GM08714 (cell line): ENCODE data around the gene CNST.

Experiments
- H3K4me3 ChIP-seq: fragments of 200-500 bp; sonication (Bioruptor generic); 2 replicates; pipeline ENCODE4 v1.5.1; 2014; ENCODE audit warnings: mild to moderate bottlenecking, low read length, inconsistent platforms
- ZNF274 ChIP-seq: IDR thresholded peaks from 2 replicates; pipeline ENCODE4 v1.6.1; 2012; ENCODE audit warnings: mild to moderate bottlenecking, low read depth, low read length

Gene CNST, protein sequence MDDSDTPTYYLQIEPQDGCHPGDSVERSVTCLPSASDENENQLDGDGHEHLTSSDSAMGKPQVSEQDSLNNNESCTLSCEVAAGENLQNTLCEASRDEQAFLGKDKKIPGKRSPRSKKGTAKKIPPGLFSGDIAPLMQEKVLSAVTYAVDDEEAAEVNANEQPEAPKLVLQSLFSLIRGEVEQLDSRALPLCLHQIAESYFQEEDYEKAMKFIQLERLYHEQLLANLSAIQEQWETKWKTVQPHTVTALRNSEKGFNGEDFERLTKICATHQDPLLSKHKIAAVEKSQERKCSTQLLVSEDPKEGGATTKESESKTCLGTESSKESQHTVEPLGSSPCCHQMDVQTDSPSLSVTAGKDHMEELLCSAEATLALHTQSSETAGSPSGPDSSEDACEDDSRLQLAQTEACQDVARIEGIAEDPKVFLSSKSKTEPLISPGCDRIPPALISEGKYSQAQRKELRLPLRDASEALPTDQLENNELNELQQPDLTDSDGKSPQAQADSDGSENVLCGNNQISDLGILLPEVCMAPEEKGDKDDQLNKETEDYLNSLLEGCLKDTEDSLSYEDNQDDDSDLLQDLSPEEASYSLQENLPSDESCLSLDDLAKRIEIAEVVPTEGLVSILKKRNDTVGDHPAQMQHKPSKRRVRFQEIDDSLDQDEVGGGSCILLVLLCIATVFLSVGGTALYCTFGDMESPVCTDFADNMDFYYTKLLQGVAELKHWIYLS

DNA sequence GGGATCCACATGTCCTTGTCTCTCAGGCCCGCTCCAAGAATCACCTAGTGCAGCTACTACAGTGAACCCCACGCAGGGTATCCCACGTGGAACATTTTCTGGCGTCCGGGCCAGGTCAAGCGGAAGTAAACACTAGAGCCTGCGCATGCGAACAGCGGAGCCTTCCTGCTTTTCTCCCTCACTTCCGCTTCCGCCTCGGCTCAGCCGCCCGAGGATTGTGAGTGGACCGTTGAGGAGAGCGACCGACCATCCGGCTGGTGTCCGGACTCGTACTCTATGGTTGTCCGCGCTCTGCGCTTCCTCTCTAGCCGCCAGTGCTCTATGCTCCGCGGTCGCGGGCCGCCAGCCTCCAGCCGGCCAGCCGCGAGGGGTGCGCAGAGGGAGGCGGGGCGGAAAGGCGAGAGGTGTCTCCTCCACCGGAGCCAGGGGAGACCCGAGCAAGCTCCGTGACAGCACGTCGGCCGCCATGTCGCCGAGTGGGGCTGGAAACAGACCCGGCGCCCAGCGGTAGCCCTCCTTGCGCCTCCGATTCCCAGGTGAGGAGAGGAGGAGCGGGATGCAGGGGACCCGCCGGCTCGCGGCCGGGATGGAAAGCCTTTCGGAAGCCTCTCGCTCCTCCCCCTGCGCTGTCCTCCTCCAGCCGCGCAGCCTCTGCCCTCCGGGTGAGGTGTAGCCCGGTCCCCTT, at the start of gene CNST, which contains the start of gene TFB2M:
Gene CNST (plus strand): TSS at position 329 of the 685 bp plus-strand sequence. CDS start 25,107 bp downstream, outside the sequence.
Gene TFB2M (minus strand): TSS at position 134 of the 685 bp plus-strand sequence. CDS start 123 bp downstream, at position 11.
- no peak for TF ChIP-seq ZNF274
- H3K4me3 ChIP-seq: peak within 1 kb of the TSS; percentile 97

DNA sequence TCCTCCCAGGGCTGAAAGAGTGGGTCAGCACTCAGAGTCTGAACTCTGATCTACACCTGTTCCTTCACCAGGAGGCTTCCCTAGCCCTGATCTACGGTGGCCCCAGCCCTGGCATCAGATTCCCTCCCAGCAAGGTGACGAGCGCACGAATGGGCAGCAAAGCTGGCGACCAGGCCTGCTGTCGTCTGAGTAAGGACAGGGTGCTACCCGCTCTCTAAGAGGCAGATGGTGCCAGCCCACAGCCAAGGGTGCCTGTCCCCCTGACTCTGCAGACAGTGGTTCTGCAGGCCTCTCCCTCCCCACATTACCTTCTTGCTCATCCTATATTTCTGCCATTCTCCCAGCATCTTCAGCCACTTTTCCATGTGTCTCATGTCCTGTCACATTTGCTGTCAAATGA, 48.9 kb upstream of the CNST start:
- no peak overlapping the region for H3K4me3 ChIP-seq
- TF ChIP-seq ZNF274: no peak

DNA sequence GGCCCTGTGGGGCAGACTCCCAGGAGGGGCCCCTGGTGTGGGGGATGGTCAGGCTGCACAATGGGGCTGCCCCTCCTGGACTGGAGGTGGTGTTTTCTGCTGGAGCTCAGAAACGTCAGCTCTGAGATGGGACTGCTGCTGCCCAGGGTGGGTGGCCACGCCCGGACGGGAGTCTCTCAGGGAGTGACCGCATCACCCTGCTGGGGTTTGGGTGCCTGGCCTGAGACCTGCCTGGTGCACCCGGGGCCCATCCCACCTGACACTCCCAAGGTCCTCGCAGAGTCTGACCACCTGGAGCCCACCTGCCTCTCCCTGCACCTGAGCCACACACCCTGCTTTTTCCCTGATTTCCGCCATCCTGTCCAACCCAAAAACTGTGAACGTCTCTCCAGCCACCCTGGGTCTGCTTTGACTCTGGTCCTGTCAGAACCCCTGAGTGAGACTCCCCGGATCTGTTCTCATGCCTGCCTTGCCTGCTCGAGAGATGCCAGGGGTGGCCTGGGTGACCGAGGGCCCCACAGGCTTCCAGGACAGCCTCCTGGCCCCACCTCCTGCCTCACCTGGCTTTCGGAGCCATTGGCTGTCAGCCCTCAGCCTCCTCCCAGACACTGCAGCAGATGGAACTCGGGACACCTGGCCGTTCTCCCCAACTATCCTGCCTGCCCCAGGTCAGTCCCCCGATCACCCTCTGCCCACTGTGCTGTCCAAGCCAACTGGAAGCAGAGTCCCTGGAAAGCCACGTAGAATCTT, 47.6 kb upstream of the CNST start:
- TF ChIP-seq ZNF274: no peak
- H3K4me3 ChIP-seq: no peak overlapping the region

DNA sequence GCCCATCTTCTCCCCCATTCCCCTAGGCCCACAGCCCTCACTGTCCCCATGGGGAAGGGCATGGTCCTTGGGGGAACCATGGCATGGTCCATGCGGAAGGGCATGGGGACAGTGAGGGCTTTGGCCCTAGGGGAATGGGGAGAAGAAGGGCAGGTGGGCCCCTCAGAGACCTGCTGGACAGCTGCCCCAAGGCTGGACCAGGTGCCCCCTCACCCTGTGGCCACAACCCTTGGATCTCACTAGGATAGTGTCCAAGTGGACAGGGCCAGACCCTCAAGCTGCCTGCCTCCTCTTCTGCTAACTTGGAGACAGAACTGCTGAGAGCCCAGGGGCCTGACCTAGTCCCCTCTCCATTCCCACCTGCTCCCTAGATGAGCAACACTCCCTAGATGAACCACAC, 46.7 kb upstream of the CNST start:
- H3K4me3 ChIP-seq: no peak overlapping the region
- no peak for TF ChIP-seq ZNF274

DNA sequence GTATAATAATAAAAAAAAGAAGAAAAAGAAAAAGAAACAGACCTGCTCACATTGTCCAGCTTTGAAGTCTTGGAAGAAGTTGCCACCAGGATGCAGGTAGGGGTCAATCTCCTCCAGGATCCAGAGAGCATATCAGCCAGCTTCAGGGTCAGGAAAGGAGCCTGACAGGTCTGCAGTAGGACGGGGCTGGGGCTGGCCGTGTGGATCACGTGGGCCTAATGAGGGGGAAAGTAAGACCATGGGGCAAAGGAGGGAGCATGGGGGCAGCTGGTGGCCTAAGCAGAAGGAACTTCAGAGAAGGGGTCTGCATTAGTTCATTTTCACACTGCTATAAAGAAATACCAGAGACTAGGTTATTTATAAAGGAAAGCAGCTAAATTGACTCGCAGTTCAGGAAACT, 39.9 kb upstream of the CNST start:
- H3K4me3 ChIP-seq: no peak overlapping the region
- no peak for TF ChIP-seq ZNF274

DNA sequence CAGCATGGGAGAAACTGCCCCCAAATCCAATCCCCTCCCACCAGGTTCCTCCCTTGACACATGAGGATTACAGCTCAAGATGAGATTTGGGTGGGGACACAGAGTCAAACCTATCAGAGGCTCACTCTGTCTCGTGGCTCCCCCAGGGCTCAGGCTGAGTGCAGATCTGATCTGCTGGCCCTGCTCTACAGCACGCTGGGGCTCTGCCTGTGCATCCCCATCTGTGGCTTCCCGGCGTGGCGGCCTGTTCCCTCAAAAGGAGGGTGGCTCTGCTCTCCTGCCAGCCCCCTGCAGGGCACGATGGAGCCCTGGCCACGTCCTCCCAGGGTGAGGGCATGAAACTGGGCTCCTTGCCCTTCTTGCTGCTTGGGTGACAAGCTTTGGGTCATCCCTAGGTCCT, 39.3 kb upstream of the CNST start:
- no peak overlapping the region for H3K4me3 ChIP-seq

DNA sequence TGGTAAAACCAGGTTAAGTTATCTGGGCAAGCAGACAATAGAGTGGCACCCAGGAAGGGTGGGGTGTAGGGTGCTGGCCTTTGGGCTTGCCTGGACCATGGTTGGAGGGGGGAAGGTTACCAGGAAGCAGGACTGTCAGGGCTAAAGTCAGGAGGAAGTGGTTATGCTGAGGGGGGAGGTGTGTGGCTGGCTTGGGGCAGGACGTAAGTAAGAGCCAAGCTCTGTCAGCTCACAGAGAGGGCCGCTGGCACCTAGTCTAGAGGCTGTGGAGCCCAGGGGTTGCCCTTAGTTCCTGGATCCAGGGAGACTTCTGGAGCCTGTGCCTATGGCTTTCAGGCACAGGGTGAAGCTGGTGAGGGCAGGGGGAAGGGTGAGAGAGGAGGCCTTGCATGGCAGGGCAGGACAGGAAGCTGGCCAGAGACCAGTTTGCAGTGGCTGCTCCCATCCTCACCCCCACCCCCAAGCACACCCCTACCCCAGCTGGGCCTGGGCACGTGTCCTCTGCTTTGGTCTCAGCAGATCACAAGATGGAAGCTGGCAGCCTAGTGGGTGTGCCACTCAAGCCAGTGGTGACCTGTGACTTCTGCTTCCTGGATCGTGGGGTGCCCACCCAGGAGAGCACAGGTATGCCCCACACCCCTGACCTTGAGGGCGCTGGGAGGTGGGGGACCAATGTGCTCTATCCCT, 38.7 kb upstream of the CNST start:
- no peak for TF ChIP-seq ZNF274
- H3K4me3 ChIP-seq: no peak overlapping the region

More for the DNA sequence above, 39.3 kb upstream of the CNST start:
- TF ChIP-seq ZNF274: no peak

DNA sequence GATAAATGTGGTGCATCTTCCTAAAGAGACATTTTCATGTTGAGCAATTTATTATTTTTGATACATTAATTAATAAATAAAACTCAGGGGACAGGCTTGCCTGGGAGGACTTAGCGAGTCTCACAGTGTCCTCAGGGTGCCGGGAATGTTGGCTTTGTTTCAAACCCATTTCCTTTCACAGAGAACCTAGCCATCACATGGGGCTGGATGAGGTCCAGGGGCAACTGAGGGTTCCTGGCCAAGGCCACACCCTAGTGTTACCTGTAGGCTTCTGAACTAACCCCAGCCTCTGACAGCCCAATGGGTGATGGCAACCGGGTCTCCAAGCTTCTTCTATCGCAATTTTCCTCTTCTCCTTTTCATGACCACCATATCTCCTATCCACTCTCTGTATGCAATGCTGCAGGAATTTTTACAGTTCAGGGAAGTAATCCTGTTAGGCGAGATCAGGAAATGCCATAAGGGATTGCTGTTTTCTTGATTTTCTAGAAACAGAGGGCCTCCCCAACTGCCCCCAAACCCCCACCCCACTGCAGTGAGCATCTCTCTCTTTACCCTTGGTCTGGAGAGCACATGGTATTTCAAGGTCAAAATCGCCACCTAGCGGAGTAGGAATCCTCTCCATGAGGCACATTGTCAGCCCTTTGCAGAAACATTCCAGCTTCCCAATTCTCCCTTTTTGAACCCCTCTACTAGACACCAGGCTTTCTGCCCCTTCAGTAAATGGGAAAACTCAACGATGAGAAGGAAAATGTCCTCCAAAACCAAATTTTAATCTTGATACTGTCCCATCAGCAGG, 37.1 kb upstream of the CNST start:
- no peak for TF ChIP-seq ZNF274
- no peak overlapping the region for H3K4me3 ChIP-seq

DNA sequence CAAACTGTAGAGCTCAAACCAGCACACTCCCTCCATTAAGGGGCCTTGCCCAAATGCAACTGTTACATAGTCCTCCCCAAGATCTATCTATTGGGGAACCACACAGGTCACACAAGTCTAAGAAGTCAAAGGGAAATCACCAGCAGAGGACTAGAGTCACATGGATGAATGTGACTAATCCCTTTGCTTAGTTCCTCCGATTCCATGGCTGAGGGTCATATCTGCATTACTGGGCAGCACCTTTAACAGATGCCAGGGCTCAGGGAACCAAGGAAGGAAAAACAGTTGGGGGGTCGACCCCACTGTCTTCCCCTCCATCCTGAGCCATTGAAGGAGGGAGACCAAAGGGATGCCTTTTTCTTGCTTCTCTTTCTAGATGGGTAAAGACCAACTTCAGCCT, 35.8 kb upstream of the CNST start:
- no peak overlapping the region for H3K4me3 ChIP-seq
- TF ChIP-seq ZNF274: no peak

DNA sequence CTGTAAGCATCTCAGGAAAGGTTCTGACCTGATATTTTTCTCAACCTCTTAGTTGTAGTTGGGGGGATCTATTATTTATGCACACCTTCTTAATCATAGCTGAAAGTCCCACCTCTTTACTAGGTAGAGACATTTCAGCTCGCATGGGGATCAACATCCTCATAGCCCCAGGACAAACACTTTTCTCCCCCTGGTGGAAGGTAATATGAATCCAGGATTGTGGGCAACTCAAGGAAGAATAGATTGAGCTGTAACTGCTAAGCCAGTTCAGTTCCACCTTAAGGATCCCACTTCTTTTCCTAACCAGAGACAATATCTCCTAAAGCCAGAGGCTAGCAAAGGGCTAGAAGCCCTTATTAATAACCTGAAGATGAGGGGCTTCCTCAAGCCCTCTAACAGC, 33.7 kb upstream of the CNST start:
- H3K4me3 ChIP-seq: no peak overlapping the region
- TF ChIP-seq ZNF274: no peak

DNA sequence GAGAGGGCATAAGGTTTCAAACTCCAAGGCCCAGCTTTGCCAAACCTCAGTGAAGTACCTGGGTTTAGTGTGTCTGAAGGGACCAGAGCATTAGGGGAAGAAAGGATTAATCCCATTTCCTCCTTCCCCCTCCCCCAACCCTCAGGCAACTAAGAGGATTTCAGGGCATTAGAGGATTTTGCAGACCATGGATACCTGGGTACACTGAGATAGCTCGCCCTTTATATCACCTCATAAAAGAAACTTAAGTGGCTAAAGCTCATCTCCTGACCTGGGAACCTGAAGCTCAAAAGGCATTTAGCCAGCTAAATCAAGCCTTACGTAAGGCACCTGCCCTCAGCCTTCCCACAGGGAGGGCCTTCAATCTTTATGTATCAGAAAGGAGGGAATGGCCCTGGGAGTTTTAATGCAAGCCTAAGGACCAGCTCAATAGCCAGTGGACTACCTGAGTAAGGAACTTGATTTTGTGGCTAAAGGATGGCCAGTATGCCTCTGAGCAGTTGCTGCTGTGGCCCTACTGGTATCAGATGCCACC, 32.8 kb upstream of the CNST start:
- TF ChIP-seq ZNF274: no peak
- H3K4me3 ChIP-seq: no peak overlapping the region

DNA sequence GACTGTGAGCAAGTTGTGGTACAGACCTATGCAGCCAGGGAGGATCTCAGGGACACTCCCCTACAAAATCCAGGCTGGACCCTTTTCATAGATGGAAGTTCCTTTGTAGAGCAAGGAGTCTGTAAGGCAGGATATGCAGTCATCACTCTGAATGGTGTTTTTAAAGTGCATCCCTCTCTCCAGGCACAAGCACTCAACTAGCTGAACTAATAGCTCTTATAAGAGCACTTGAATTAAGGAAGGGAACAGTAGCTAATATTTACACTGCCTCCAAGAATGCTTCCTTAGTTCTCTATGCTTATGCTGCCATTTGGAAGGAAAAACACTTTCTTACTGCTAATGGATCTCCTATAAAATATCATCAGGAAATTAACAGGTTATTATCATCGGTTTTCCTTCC, 32.1 kb upstream of the CNST start:
- no peak overlapping the region for H3K4me3 ChIP-seq
- no peak for TF ChIP-seq ZNF274

DNA sequence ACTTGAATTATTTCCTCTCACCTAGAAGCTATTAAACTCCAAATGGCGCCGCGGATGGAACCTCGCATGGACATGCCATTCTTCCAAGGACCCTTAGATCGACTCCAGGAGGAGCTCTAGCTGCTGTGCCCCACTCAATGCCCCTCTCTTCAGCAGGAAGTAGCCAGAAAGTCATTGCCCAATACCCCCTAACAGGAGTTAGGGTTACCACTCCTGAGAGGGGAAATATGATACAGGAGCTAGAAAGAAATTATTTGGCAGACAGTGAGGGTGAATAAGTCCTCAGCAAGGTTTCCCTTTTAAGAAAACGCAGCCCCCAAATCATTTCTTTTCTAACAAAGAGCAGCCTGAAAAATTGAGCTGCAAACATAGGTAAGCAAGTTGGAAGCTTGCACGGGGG, 28.8 kb upstream of the CNST start:
- no peak for TF ChIP-seq ZNF274
- no peak overlapping the region for H3K4me3 ChIP-seq
